UCSD-AML1 (cell line): ENCODE results near the gene OR6M1.

Source experiments
- DNase-seq: peaks from one replicate; lab custom pipeline; 2025; ENCODE audit not compliant: unreplicated experiment; lab: John Stamatoyannopoulos, UW

The OR6M1 gene

DNA sequence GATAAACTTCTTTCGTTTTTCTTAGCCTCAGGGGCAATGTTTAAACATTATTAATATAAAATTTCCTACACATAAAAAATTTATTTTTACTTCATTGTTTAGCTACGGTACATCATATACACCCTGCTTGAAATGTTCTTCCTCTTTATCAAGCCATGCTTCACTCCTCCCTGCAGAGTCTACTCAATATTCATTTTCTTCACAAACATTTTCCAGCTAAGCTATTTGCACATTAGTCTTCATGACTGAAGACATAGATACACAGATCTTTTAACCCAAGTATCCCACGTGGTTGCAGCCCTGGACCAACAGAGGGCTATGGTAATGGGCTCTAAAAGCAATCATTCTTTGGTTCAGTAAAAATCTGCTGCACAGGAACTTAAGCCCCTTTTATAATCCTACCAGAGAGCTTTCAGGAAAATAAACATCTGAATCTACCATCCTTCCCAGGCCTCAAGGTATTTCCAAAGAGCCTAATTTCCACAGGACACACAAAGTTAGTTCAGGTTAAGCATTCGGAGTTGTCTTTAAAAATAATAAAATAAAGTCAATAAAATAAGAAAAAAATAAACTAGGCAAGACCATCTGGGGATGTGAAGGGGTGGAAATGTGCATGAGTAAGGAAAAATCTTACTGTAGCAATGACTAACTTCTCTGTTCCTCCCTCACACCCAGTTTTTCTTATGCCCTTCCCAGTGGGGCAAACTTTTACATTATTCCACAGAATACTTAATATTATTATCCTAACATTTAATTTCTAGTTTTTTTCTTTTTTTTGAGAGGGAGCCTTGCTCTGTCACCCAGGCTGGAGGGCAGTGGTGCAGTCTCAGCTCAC is 30.2 kb downstream of the OR6M1 start:
- DNase-seq = no peak

DNA sequence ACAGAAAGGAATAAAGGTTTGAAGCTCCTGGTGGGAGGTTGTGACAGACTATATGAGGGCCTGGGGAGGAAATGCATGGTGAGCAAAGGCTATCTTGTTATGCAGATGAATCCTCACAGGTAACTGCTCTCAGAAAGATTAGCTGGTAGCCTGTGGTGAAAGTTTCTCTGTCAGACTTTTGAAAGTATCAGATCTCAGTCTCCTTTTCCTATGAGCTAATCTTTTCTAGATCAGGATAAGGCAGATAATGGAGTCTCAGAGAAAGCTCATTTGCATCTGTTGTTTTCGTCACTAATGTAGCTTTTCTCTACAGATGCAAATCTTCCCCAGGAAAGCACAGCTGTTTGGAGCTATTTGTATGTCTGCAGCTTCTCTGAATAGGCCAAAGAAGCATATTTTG is 30.9 kb downstream of the OR6M1 start:
- DNase-seq = no peak

DNA sequence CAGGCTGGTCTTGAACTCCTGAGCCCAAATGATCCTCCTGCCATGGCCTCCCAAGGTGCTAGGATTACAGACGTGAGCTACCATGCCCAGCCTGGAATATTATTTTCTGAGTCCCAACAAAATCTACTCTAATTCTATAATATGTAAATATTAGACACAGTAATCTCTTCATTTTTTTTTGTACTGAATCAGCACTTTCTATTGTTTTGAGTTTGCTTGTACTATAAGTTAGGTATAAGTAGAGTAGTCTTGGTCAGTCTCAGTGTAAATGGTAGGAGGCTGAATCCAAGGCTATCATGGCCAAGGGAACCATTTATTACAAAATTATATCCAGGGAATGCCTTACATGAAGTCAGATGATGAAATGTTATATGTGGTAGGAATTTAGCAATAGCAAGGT is 32.2 kb downstream of the OR6M1 start:
- DNase-seq = no peak

DNA sequence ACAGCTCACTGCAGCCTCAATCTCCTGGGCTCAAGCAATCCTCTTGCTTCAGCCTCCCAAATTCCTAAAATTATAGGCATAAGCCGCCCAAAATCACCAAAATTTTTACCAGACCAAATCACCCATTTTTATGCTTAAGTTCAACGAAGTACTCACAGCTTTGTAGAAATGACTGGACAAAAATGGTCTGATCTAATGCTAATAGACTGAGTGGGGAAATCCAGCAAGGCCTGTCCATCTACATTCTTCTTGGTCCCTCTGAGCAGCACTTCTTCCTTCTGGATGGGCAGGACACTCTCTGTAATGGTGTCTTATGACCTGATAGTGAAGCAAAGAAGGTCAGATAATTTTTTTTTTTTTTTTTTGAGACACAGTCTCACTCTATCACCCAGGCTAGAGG is 33.1 kb downstream of the OR6M1 start:
- no peak for DNase-seq

DNA sequence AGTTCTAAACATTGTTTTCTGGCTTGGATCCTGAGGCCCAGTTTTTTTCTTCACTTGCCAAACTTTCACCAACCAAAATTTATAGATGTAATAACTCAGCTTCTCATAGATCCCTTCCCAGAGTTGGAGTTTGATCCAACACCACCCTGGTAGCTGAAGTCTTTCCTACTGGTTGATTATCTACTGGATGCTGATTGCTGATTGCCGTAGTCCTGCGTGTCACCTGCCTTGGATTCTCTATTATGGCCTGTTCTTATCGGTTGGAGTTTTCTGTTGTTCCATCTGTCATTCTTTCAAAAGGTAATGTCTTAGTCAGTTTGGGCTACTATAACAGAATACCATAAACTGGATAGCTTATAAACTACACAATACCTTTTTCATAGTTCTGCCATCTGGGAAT is 34.5 kb downstream of the OR6M1 start:
- DNase-seq = no peak

DNA sequence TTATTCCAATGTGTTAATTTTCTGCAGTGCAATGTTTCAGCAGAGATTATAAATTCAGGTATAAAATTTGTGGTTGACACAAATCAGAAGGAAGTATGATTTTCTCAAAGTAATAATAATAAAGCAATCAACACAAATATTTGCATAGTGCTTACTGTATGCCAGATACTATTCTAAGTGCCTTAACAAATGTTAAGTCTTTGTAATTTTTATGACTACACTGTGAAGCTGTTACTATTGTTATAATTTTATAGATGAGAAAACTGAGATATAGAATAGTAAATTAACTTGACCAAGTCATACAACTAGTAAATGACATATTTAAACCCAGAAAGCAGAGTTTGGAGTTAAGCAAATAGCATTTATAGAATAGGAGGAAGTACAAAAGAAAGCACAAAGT is 35.4 kb downstream of the OR6M1 start:
- no peak for DNase-seq

DNA sequence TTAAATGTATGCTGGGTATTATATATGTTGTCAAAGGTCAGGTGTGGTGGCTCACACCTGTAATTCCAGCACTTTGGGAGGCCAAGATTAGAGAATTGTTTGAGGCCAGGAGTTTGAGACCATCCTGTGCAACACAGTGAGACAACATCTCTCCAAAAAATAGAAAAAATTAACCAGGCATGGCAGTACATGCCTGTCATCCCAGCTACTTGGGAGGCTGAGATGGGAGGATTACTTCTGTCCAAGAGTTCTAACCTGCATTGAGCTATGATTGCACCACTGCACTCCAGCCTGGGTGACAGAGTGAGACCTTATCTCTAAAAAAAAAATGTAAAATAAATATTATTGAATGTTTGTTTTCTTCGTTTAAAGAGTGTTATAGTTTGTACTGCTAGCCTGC is 40.5 kb downstream of the OR6M1 start:
- DNase-seq = no peak

DNA sequence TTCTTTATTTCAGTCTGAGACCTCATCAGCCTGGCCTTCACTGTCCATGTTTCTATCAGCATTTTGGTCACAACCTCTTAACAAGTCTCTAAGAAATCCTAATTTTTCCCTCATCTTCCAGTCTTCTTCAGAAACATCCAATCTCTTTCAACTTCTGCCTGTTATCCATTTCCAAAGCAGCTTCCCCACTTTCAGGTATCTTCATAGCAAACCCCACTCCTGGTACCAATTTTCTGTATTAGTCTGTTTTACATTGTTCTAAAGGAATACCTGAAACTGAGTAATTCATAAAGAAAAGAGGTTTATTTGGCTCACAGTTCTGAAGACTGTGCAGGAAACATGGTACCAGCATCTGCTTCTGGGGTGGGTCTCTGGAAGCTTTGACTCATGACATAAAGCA is 43.7 kb downstream of the OR6M1 start:
- no peak for DNase-seq

DNA sequence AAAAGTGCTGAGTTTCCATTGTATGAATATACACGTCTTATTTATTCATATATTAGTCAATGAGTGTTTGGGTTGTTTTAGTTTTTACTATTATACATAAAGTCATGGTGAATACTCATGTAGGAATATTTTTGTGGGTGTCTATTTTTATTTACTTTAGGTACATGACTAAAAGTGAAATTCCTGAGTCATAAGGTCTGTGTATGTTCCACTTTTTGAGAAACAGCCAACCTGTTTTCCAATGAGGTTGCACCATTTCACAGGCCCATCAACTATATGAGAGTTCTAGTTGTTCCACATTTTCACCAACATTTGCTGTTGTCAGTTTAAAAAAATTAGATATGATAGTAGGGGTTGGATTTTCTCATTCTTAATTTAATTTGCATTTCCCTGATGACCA is 45.3 kb downstream of the OR6M1 start:
- no peak for DNase-seq

DNA sequence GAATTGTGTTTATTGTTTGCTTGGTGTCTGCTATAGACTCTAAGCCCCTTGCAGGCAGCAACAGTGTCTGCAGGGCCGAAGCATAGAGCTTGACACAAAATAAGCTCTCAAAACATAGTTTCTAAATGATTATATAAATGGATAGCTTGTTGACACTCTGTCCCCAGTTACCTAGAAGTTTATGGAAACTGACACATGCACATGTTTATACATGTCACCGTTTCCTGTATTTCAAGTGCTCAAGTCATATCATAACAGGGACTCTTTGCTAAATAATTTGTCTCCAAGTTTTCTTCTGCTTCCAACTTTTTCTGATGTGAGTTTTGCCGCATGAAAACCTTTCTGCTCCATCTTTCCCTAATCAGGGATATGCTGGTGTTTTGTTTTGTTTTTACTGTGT is 48.2 kb downstream of the OR6M1 start:
- DNase-seq = no peak

DNA sequence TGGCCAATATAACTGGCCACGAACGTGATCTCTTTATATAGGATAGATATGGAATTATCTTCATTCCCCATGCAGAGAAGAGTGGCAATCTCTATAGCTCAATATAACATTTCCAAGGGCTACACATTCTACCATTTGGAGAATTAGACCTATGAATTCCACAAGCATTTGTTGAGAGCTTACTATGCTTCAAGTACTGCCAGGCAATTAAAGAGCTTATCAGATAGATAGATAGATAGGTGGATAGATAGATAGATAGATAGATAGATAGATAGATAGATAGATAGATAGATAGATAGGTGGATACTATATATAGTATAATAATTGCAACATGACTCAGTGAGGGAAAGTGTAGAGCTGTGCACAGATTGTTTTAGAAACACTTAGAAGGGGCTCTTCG is 50.3 kb downstream of the OR6M1 start:
- DNase-seq = no peak
